Naive thymus-derived CD4-positive, alpha-beta T cell (primary cell): ENCODE measurements around the gene TMX2. TPM values are rescaled to one million over a fixed set of nuclear protein-coding genes. Genes with fewer than 3 reads are reported as not detected.
A peak's percentile ranks its signal among the peaks of the same experiment; 100 is the strongest.
"Not testable (repeated sequence)": the region's sequence is repeated elsewhere in the genome, so short reads cannot be mapped to it uniquely, and the experiment has no call there.

Experiments used
- ATAC-seq: fragments of 150-1000 bp; cut with Tn5 transposase; 2 replicates; pipeline ENCODE4 v1.10.0; 2021; ENCODE audit warnings: mild to moderate bottlenecking, moderate library complexity
- CTCF ChIA-PET: fragments of 350-600 bp; sonication (Branson Sonifier 250); formaldehyde crosslinking; loops from one replicate; lab custom pipeline; 2021; ENCODE audit warnings: antibody characterized with exemption; lab: Charles Lee
- POLR2A ChIA-PET: fragments of 350-600 bp; sonication (Branson Sonifier 250); formaldehyde crosslinking; loops from one replicate; lab custom pipeline; 2021; ENCODE audit warnings: antibody characterized with exemption, inconsistent platforms; lab: Charles Lee
- DNase-seq, 9 donors: peaks; one replicate each; pipeline versions ENCODE4 v3.0.0 to v3.0.0-alpha.2; 2020 to 2022; ENCODE audit warnings: mixed read lengths in 1 of 9
- H3K27ac ChIP-seq: one replicate; pipeline ENCODE4 v1.7.0; 2013; ENCODE audit warnings: mild to moderate bottlenecking, low read depth, low read length, moderate library complexity
- H3K27me3 ChIP-seq, 2 donors: one replicate each; pipeline ENCODE4 v1.7.0; 2013; ENCODE audit warnings: low read length in 2 of 2, mild to moderate bottlenecking in 2 of 2, moderate library complexity in 2 of 2; ENCODE audit not compliant: control insufficient read depth in 2 of 2, insufficient read depth in 2 of 2
- H3K36me3 ChIP-seq, 3 experiments: 1 replicate in 2 of 3; 2 replicates in 1 of 3; pipeline ENCODE4 v1.7.0; 2013; ENCODE audit warnings: low read length in 3 of 3, mild to moderate bottlenecking in 3 of 3, moderate library complexity in 1 of 3; ENCODE audit not compliant: insufficient read depth in 3 of 3, control insufficient read depth in 2 of 3
- H3K4me1 ChIP-seq, 2 donors: one replicate each; pipeline ENCODE4 v1.7.0; 2013; ENCODE audit warnings: low read length in 2 of 2, mild to moderate bottlenecking in 2 of 2, moderate library complexity in 1 of 2; ENCODE audit not compliant: control insufficient read depth in 2 of 2, insufficient read depth in 2 of 2
- H3K4me3 ChIP-seq: 2 replicates; pipeline ENCODE4 v1.7.0; 2013; ENCODE audit warnings: mild to moderate bottlenecking, low read length
- H3K9me3 ChIP-seq, 3 experiments: 1 replicate in 2 of 3; 2 replicates in 1 of 3; pipeline ENCODE4 v1.7.0; 2013; ENCODE audit warnings: low read length in 3 of 3; ENCODE audit not compliant: control insufficient read depth in 2 of 3
- H3K27ac Mint-ChIP-seq, 9 donors: one replicate each; pipeline ENCODE4 v1.8.0; 2020 to 2022; ENCODE audit warnings: mixed read lengths in 9 of 9, mild to moderate bottlenecking in 8 of 9, moderate library complexity in 5 of 9, inconsistent platforms in 2 of 9
- H3K27me3 Mint-ChIP-seq, 5 donors: one replicate each; pipeline ENCODE4 v1.8.0; 2021 to 2022; ENCODE audit warnings: mixed read lengths in 5 of 5, mild to moderate bottlenecking in 1 of 5
- H3K36me3 Mint-ChIP-seq, 5 donors: one replicate each; pipeline ENCODE4 v1.8.0; 2020 to 2022; ENCODE audit warnings: mixed read lengths in 5 of 5, mild to moderate bottlenecking in 3 of 5, inconsistent platforms in 1 of 5
- H3K4me1 Mint-ChIP-seq, 7 donors: one replicate each; pipeline ENCODE4 v1.8.0; 2020 to 2022; ENCODE audit warnings: mixed read lengths in 7 of 7, mild to moderate bottlenecking in 3 of 7, inconsistent platforms in 1 of 7
- H3K4me3 Mint-ChIP-seq, 10 donors: one replicate each; pipeline ENCODE4 v1.8.0; 2020 to 2022; ENCODE audit warnings: mild to moderate bottlenecking in 10 of 10, mixed read lengths in 10 of 10, moderate library complexity in 6 of 10, inconsistent platforms in 2 of 10
- H3K9me3 Mint-ChIP-seq, 11 donors: one replicate each; pipeline ENCODE4 v1.8.0; 2020 to 2022; ENCODE audit warnings: mixed read lengths in 11 of 11, mild to moderate bottlenecking in 4 of 11, inconsistent platforms in 1 of 11, moderate library complexity in 1 of 11
- intact Hi-C, 2 donors: fragments of 100-400 bp; cut with micrococcal nuclease; formaldehyde crosslinking; loops; one replicate each; pipeline ENCODE4 v1.15.1; 2023
- polyA plus RNA-seq, 2 donors: library from polyadenylated mRNA; unstranded; fragments of 300-500 nt; fragmentation: Illumina TruSeq; gene quantifications; one replicate each; pipeline ENCODE4 v1.2.3, GENCODE V29; 2021
- total RNA-seq, 6 experiments: library from RNA in 5 of 6; stranded (reverse) in 5 of 6; gene quantifications; 1 replicate in 5 of 6; 2 replicates in 1 of 6; pipeline ENCODE4 v1.2.3 and lab custom pipeline; 2021 to 2026

TMX2 gene
- total and polyA plus RNA-seq, 7 experiments from 2014 or later, result 43.0 to 91.2 (median 66.9) TPM

DNA sequence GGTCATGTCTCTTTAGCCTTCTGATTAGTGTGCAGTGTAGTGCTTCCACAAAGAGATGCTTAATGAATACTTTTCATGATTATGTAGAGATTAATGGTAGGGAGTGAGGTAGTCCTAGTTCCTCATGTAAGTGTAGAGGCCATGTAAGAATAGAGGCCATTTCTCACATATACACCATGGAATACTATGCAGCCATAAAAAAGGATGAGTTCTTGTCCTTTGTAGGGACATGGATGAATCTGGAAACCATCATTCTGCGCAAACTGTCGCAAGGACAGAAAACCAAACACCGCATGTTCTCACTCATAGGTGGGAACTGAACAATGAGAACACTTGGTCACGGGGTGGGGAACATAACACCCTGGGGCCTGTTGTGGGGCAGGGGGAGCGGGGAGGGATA lies 21.9 kb upstream of the TMX2 start:
- H3K27me3 Mint-ChIP-seq, H3K4me3 Mint-ChIP-seq, H3K9me3 ChIP-seq, H3K4me1 Mint-ChIP-seq, H3K9me3 Mint-ChIP-seq, intact Hi-C loops, H3K27me3 ChIP-seq, H3K4me1 ChIP-seq, H3K27ac Mint-ChIP-seq, POLR2A ChIA-PET, DNase-seq, CTCF ChIA-PET, ATAC-seq, H3K4me3 ChIP-seq, H3K27ac ChIP-seq: not testable (repeated sequence)
- peaks cover 13 to 39% (median 32%) of the 10 kb centered on the region in 5 donors for H3K36me3 Mint-ChIP-seq
- H3K36me3 ChIP-seq, result peaks cover 33 to 87% (median 41%) of the 10 kb centered on the region in 3 experiments

DNA sequence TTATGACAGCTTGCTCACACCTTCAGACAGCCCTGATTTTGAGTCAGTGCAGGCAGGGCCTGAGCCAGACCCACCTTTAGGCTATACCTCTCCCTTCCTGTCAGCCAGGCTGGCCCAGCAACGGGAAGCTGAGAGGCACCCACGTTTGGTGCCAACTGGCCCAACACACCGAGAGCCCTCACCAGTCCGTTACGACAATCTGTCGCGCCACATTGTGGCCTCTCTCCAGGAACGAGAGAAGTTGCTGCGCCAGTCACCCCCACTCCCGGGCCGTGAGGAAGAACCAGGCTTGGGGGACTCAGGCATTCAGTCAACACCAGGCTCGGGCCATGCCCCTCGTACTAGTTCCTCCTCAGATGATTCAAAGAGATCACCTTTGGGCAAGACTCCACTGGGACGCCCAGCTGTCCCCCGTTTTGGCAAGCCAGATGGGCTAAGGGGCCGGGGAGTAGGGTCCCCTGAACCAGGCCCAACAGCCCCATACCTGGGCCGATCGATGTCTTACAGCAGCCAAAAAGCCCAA lies 13.5 kb upstream of the TMX2 start:
- ChIA-PET POLR2A (interaction anchor here (0.8 kb wide), 1 partner anchor 23 kb away, joined by 3 read pairs; no protein-coding TSS in a partner anchor), CTCF (no interaction called here)
- no peaks in the 10 kb centered on the region for H3K4me1 Mint-ChIP-seq
- H3K36me3 Mint-ChIP-seq, result peaks cover 0 to 34% (median 25%) of the 10 kb centered on the region in 5 donors
- ATAC-seq (peak; percentile 34), DNase-seq (no peak)
- no peak overlapping the region for H3K4me3 Mint-ChIP-seq
- Histone ChIP-seq H3K9me3 (no peaks in the 10 kb centered on the region), H3K27me3 (no peaks in the 10 kb centered on the region), H3K27ac (no peak overlapping the region), H3K36me3 (peaks cover 28 to 83% (median 36%) of the 10 kb centered on the region in 3 experiments), H3K4me3 (no peak overlapping the region), H3K4me1 (no peaks in the 10 kb centered on the region)
- no peak overlapping the region for H3K27ac Mint-ChIP-seq
- intact Hi-C loops, result no loop called here
- no peaks in the 10 kb centered on the region for H3K27me3 Mint-ChIP-seq
- H3K9me3 Mint-ChIP-seq, result peaks cover 0 to 1% (median 0%) of the 10 kb centered on the region in 11 donors

DNA sequence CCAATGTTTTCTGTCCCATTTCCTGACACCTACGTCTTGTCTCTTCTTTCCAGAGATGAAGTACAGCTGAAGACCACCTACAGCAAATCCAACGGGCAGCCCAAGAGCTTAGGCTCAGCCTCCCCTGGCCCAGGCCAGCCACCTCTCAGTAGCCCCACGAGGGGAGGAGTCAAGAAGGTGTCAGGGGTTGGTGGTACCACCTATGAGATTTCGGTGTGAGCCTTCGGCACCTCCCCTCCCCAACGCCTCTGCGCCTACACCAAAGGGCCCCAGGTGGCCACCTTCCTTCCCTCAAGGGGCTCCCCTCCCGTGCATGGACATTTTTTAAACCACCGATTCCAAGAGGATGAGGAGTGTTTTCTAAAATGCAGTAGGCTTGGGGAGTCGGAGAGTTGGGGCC lies 12.6 kb upstream of the TMX2 start:
- H3K4me3 ChIP-seq, result no peak overlapping the region
- no peaks in the 10 kb centered on the region for H3K27me3 ChIP-seq
- no peaks in the 10 kb centered on the region for H3K9me3 ChIP-seq
- Mint-ChIP-seq H3K4me3 (no peak overlapping the region), H3K9me3 (peaks cover 0 to 1% (median 0%) of the 10 kb centered on the region in 11 donors), H3K4me1 (peaks cover 0 to 2% (median 0%) of the 10 kb centered on the region in 7 donors), H3K27ac (peak overlapping the region in 2 of 9 donors; percentile 20 to 28), H3K36me3 (peaks cover 0 to 39% (median 30%) of the 10 kb centered on the region in 5 donors), H3K27me3 (no peaks in the 10 kb centered on the region)
- H3K4me1 ChIP-seq, result no peaks in the 10 kb centered on the region
- ChIA-PET CTCF (no interaction called here), POLR2A (no interaction called here)
- peaks cover 25 to 83% (median 35%) of the 10 kb centered on the region in 3 experiments for H3K36me3 ChIP-seq
- intact Hi-C loops, result no loop called here
- ATAC-seq (no peak), DNase-seq (no peak)
- no peak overlapping the region for H3K27ac ChIP-seq

- no peak for ATAC-seq
- Mint-ChIP-seq H3K36me3 (peaks cover 0 to 40% (median 30%) of the 10 kb centered on the region in 5 donors), H3K27me3 (no peaks in the 10 kb centered on the region), H3K4me1 (peaks cover 0 to 2% (median 0%) of the 10 kb centered on the region in 7 donors), H3K27ac (peak overlapping the region in 2 of 9 donors; percentile 1 to 63), H3K4me3 (no peak overlapping the region), H3K9me3 (peaks cover 0 to 1% (median 0%) of the 10 kb centered on the region in 11 donors)
- H3K36me3 ChIP-seq, result peaks cover 27 to 80% (median 33%) of the 10 kb centered on the region in 3 experiments
- no peaks in the 10 kb centered on the region for H3K4me1 ChIP-seq
- ChIA-PET CTCF (no interaction called here), POLR2A (no interaction called here)
- no peaks in the 10 kb centered on the region for H3K27me3 ChIP-seq
- H3K9me3 ChIP-seq, result no peaks in the 10 kb centered on the region
- H3K4me3 ChIP-seq, result no peak overlapping the region
- no peak overlapping the region for H3K27ac ChIP-seq
- DNase-seq, result no peak
- intact Hi-C loops, result no loop called here
Measured at GRCh38 chr11:57700425-57700824, 12.0 kb upstream of the TMX2 start.

GRCh38 chr11:57703341-57703740 lies 9.1 kb upstream of the TMX2 start:
- no peaks in the 10 kb centered on the region for H3K27me3 Mint-ChIP-seq
- Histone ChIP-seq H3K4me1 (no peaks in the 10 kb centered on the region), H3K9me3 (no peaks in the 10 kb centered on the region), H3K4me3 (no peak overlapping the region), H3K27me3 (no peaks in the 10 kb centered on the region), H3K27ac (no peak overlapping the region), H3K36me3 (peaks cover 18 to 67% (median 22%) of the 10 kb centered on the region in 3 experiments)
- DNase-seq, result no peak
- CTCF ChIA-PET, result interaction anchor here (1.3 kb wide), 1 partner anchor 97 kb away, joined by 10 read pairs; no protein-coding TSS in a partner anchor
- H3K9me3 Mint-ChIP-seq, result no peaks in the 10 kb centered on the region
- no peak for ATAC-seq
- peak overlapping the region in 1 of 9 donors; percentile 48 for H3K27ac Mint-ChIP-seq
- H3K36me3 Mint-ChIP-seq, result peaks cover 0 to 30% (median 23%) of the 10 kb centered on the region in 5 donors
- no peak overlapping the region for H3K4me3 Mint-ChIP-seq
- intact Hi-C loops, result no loop called here
- H3K4me1 Mint-ChIP-seq, result peaks cover 0 to 7% (median 4%) of the 10 kb centered on the region in 7 donors
- POLR2A ChIA-PET, result no interaction called here

- H3K4me3 Mint-ChIP-seq, result no peak overlapping the region
- no peak for DNase-seq
- peaks cover 13 to 55% (median 13%) of the 10 kb centered on the region in 3 experiments for H3K36me3 ChIP-seq
- H3K27ac Mint-ChIP-seq, result peak overlapping the region in 5 of 9 donors; percentile 36 to 72 (median 58)
- no peak overlapping the region for H3K4me3 ChIP-seq
- H3K36me3 Mint-ChIP-seq, result peaks cover 0 to 19% (median 14%) of the 10 kb centered on the region in 5 donors
- peaks cover 0 to 20% (median 16%) of the 10 kb centered on the region in 7 donors for H3K4me1 Mint-ChIP-seq
- H3K27me3 ChIP-seq, result no peaks in the 10 kb centered on the region
- H3K9me3 Mint-ChIP-seq, result no peaks in the 10 kb centered on the region
- H3K27ac ChIP-seq, result no peak overlapping the region
- no peaks in the 10 kb centered on the region for H3K27me3 Mint-ChIP-seq
- intact Hi-C loops, result no loop called here
- no peaks in the 10 kb centered on the region for H3K4me1 ChIP-seq
- H3K9me3 ChIP-seq, result no peaks in the 10 kb centered on the region
- no peak for ATAC-seq
- ChIA-PET CTCF (interaction anchor here (1.4 kb wide), 1 partner anchor 95 kb away, joined by 3 read pairs; no protein-coding TSS in a partner anchor), POLR2A (no interaction called here)
Measured at GRCh38 chr11:57704932-57705331, 7.5 kb upstream of the TMX2 start.
